OCI-LY1 (cell line): Measurements from ENCODE around the gene HSPA8.

ENCODE experiments used
- EZH2 ChIP-seq: fragments of 200-600 bp; sonication (generic), shearing (Covaris generic); IDR thresholded peaks from 2 replicates; pipeline ENCODE4 v1.8.0; 2017; ENCODE audit warnings: borderline replicate concordance, mixed run types, mild to moderate bottlenecking, antibody characterized with exemption, low read length, moderate library complexity, mixed read lengths
- TF ChIP-seq, protein P1 (sequence below): fragments of 200-600 bp; sonication (generic), shearing (Covaris generic); IDR thresholded peaks from 2 replicates; pipeline ENCODE4 v1.5.1; 2017; ENCODE audit warnings: mild to moderate bottlenecking, antibody characterized with exemption, low read length, moderate library complexity, mixed read lengths

DNA sequence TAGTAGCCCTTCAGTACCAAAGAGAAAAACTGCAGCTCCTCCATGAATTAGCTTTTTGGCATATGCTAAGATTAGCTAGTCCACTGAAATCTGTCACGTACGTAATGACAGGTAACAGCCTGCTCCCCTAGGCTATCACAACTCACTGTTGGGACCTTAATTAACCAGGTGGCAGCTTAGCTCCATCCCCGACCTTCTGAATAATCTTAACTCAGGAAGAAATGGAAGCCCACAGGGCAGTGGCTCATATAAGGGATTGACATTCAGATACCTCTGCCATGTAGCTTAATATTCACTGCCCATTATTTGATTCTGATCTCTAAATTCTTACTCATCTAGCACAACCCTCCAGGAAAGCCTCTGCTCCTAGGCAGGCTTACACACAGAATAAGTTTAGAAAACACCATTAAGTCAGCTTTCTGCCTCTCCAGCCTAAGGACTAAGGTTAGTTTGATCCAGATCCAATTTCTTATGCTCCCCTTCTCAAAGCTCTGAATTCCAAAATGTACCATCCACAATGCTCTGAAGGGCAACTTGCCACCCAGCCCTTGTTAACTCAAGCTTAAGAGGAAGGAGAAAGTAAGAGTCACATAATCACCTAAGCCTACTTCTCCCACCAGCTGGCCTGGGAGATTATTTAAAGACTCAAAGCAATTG lies 5.0 kb downstream of the HSPA8 start:
- TF ChIP-seq EZH2: no peak
- TF ChIP-seq, protein P1, sequence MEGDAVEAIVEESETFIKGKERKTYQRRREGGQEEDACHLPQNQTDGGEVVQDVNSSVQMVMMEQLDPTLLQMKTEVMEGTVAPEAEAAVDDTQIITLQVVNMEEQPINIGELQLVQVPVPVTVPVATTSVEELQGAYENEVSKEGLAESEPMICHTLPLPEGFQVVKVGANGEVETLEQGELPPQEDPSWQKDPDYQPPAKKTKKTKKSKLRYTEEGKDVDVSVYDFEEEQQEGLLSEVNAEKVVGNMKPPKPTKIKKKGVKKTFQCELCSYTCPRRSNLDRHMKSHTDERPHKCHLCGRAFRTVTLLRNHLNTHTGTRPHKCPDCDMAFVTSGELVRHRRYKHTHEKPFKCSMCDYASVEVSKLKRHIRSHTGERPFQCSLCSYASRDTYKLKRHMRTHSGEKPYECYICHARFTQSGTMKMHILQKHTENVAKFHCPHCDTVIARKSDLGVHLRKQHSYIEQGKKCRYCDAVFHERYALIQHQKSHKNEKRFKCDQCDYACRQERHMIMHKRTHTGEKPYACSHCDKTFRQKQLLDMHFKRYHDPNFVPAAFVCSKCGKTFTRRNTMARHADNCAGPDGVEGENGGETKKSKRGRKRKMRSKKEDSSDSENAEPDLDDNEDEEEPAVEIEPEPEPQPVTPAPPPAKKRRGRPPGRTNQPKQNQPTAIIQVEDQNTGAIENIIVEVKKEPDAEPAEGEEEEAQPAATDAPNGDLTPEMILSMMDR: no peak
